ENCODE results near the gene ARHGAP8. TPM values are rescaled to one million over a fixed set of nuclear protein-coding genes. Genes with fewer than 3 reads are reported as not detected.
A peak's percentile ranks its signal among the peaks of the same experiment; 100 is the strongest.

Gene ARHGAP8
- total RNA-seq, 2 donors from 2014 or later: 2.8 to 4.4 TPM

GRCh38 chr22:44714703-44715350, 37.5 kb upstream of the ARHGAP8 start:
- ATAC-seq (replicated peaks in 1 of 2) (no peak), DNase-seq (no peak)
- Mint-ChIP-seq H3K36me3 (ENCODE audit: insufficient read depth in 2 of 2) (no peaks in the 10 kb centered on the region), H3K4me3 (no peak overlapping the region), H3K9me3 (no peaks in the 10 kb centered on the region), H3K4me1 (ENCODE audit: low read depth) (peaks cover 14% of the 10 kb centered on the region), H3K27ac (no peak overlapping the region), H3K27me3 (ENCODE audit: low read depth) (no peaks in the 10 kb centered on the region)

GRCh38 chr22:44718418-44718817, 34.0 kb upstream of the ARHGAP8 start:
- ATAC-seq (replicated peaks in 1 of 2): peak; percentile 52 to 86
- no peak overlapping the region for H3K4me3 Mint-ChIP-seq

GRCh38 chr22:44719586-44720368, 32.6 kb upstream of the ARHGAP8 start:
- Mint-ChIP-seq H3K36me3 (ENCODE audit: insufficient read depth in 2 of 2) (no peaks in the 10 kb centered on the region), H3K4me3 (no peak overlapping the region), H3K27me3 (ENCODE audit: low read depth) (no peaks in the 10 kb centered on the region), H3K27ac (no peak overlapping the region), H3K4me1 (ENCODE audit: low read depth) (no peaks in the 10 kb centered on the region), H3K9me3 (no peaks in the 10 kb centered on the region)
- DNase-seq (no peak), ATAC-seq (replicated peaks in 1 of 2) (no peak)

More at GRCh38 chr22:44718418-44718817, 34.0 kb upstream of the ARHGAP8 start:
- DNase-seq: no peak
- H3K36me3 Mint-ChIP-seq (ENCODE audit: insufficient read depth in 2 of 2): no peaks in the 10 kb centered on the region
- H3K9me3 Mint-ChIP-seq: no peaks in the 10 kb centered on the region
- no peaks in the 10 kb centered on the region for H3K4me1 Mint-ChIP-seq (ENCODE audit: low read depth)
- H3K27me3 Mint-ChIP-seq (ENCODE audit: low read depth): no peaks in the 10 kb centered on the region
- peak overlapping the region; percentile 68 for H3K27ac Mint-ChIP-seq

GRCh38 chr22:44721213-44721612, 31.2 kb upstream of the ARHGAP8 start:
- Mint-ChIP-seq H3K36me3 (ENCODE audit: insufficient read depth in 2 of 2) (no peaks in the 10 kb centered on the region), H3K27ac (no peak overlapping the region), H3K9me3 (no peaks in the 10 kb centered on the region), H3K4me1 (ENCODE audit: low read depth) (no peaks in the 10 kb centered on the region), H3K4me3 (no peak overlapping the region), H3K27me3 (ENCODE audit: low read depth) (no peaks in the 10 kb centered on the region)
- ATAC-seq (replicated peaks in 1 of 2): no peak
- no peak for DNase-seq

DNA sequence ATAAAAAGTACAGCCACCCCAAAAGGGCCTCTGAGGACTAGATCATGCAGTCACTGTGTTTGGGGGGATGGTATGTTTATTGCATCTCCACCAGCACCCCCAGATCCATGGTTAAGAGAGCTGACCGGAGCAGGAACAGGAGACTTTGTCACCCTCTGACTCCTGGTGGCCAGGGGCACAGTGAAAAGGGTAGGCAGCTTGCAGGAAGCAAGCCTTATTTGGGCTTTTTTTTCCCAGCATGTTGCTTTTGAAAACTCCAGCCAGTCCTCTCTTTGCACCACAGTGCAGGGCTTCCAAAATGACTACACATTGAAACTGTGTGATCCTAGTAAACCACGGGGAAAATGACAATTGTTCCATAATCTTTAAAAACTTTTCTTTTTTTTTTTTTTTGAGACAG, 29.8 kb upstream of the ARHGAP8 start:
- no peak for ATAC-seq (replicated peaks in 1 of 2)
- Mint-ChIP-seq H3K4me1 (ENCODE audit: low read depth) (no peaks in the 10 kb centered on the region), H3K27ac (no peak overlapping the region), H3K4me3 (no peak overlapping the region), H3K27me3 (ENCODE audit: low read depth) (no peaks in the 10 kb centered on the region), H3K9me3 (no peaks in the 10 kb centered on the region), H3K36me3 (ENCODE audit: insufficient read depth in 2 of 2) (no peaks in the 10 kb centered on the region)
- DNase-seq: no peak

DNA sequence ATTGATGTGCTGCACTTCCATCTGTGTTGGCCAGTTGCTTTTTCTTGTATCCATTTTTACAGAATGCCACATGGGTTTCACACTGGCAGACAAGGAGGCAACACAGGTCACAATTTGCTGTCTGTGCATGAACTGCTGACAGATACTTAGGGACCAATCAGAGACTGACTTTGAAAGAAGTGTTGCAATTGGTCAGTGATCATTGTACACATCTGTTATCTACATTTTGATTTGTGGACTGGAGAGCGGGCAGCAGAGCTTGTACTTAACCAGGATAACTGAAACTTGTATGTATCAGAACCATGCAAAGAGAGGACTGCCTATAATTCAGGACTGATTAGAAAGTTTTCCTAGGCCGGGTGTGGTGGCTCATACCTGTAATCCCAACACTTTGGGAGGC, 28.6 kb upstream of the ARHGAP8 start:
- H3K27ac Mint-ChIP-seq: no peak overlapping the region
- ATAC-seq (replicated peaks in 1 of 2) (peak in 1 of 2 donors; percentile 44), DNase-seq (no peak)
- no peaks in the 10 kb centered on the region for H3K27me3 Mint-ChIP-seq (ENCODE audit: low read depth)
- H3K4me3 Mint-ChIP-seq: no peak overlapping the region
- H3K9me3 Mint-ChIP-seq: no peaks in the 10 kb centered on the region
- no peaks in the 10 kb centered on the region for H3K36me3 Mint-ChIP-seq (ENCODE audit: insufficient read depth in 2 of 2)
- H3K4me1 Mint-ChIP-seq (ENCODE audit: low read depth): no peaks in the 10 kb centered on the region

- H3K4me3 Mint-ChIP-seq: no peak overlapping the region
- no peak for ATAC-seq (replicated peaks in 1 of 2)
Observed at GRCh38 chr22:44724416-44724815, 28.0 kb upstream of the ARHGAP8 start.

DNA sequence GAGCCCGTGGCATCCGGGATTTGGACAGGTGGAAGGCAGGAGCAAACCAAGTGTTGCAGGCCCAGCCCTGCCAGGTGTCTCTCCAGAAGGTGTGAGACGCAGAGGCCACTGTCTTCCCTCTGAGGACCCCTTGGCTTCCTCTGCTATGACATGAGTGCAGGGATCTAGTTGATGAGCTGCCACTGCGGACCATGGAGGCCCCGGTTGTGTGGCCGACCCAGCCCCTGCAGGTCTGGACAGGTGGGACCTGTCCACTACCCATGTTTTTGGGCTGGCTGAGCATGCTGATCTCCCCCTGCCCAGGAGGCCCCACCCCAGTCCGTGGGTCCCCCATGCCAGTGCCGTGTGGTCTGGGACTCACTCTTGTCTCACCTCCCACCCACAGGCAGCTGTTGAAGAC, 27.5 kb upstream of the ARHGAP8 start:
- no peaks in the 10 kb centered on the region for H3K27me3 Mint-ChIP-seq (ENCODE audit: low read depth)
- H3K4me1 Mint-ChIP-seq (ENCODE audit: low read depth): peaks cover 7% of the 10 kb centered on the region
- no peaks in the 10 kb centered on the region for H3K9me3 Mint-ChIP-seq
- no peak overlapping the region for H3K4me3 Mint-ChIP-seq
- no peaks in the 10 kb centered on the region for H3K36me3 Mint-ChIP-seq (ENCODE audit: insufficient read depth in 2 of 2)
- ATAC-seq (replicated peaks in 1 of 2) (no peak), DNase-seq (no peak)
- no peak overlapping the region for H3K27ac Mint-ChIP-seq

More at GRCh38 chr22:44724416-44724815, 28.0 kb upstream of the ARHGAP8 start:
- Mint-ChIP-seq H3K36me3 (ENCODE audit: insufficient read depth in 2 of 2) (no peaks in the 10 kb centered on the region), H3K27ac (no peak overlapping the region), H3K4me1 (ENCODE audit: low read depth) (peaks cover 5% of the 10 kb centered on the region), H3K9me3 (no peaks in the 10 kb centered on the region), H3K27me3 (ENCODE audit: low read depth) (no peaks in the 10 kb centered on the region)
- DNase-seq: no peak

- H3K9me3 Mint-ChIP-seq: no peaks in the 10 kb centered on the region
- no peak overlapping the region for H3K4me3 Mint-ChIP-seq
- peaks cover 7% of the 10 kb centered on the region for H3K4me1 Mint-ChIP-seq (ENCODE audit: low read depth)
- H3K27me3 Mint-ChIP-seq (ENCODE audit: low read depth): no peaks in the 10 kb centered on the region
- H3K27ac Mint-ChIP-seq: no peak overlapping the region
- no peak for DNase-seq
- ATAC-seq (replicated peaks in 1 of 2): no peak
- H3K36me3 Mint-ChIP-seq (ENCODE audit: insufficient read depth in 2 of 2): no peaks in the 10 kb centered on the region
Observed at GRCh38 chr22:44726439-44726838, 25.9 kb upstream of the ARHGAP8 start.

GRCh38 chr22:44727148-44727547, 25.2 kb upstream of the ARHGAP8 start:
- H3K27ac Mint-ChIP-seq: no peak overlapping the region
- no peak overlapping the region for H3K4me3 Mint-ChIP-seq
- no peaks in the 10 kb centered on the region for H3K9me3 Mint-ChIP-seq
- DNase-seq (no peak), ATAC-seq (replicated peaks in 1 of 2) (no peak)
- no peaks in the 10 kb centered on the region for H3K27me3 Mint-ChIP-seq (ENCODE audit: low read depth)
- peaks cover 7% of the 10 kb centered on the region for H3K4me1 Mint-ChIP-seq (ENCODE audit: low read depth)
- H3K36me3 Mint-ChIP-seq (ENCODE audit: insufficient read depth in 2 of 2): no peaks in the 10 kb centered on the region

GRCh38 chr22:44727709-44728108, 24.7 kb upstream of the ARHGAP8 start:
- peaks cover 0 to 2% of the 10 kb centered on the region in 2 donors for H3K9me3 Mint-ChIP-seq
- peaks cover 7% of the 10 kb centered on the region for H3K4me1 Mint-ChIP-seq (ENCODE audit: low read depth)
- no peak for ATAC-seq (replicated peaks in 1 of 2)
- H3K27me3 Mint-ChIP-seq (ENCODE audit: low read depth): no peaks in the 10 kb centered on the region
- peaks cover 0 to 2% of the 10 kb centered on the region in 2 donors for H3K36me3 Mint-ChIP-seq (ENCODE audit: insufficient read depth in 2 of 2)
- H3K4me3 Mint-ChIP-seq: no peak overlapping the region
- no peak overlapping the region for H3K27ac Mint-ChIP-seq
- no peak for DNase-seq

GRCh38 chr22:44728761-44729324, 23.5 kb upstream of the ARHGAP8 start:
- ATAC-seq (replicated peaks in 1 of 2) (no peak), DNase-seq (no peak)
- H3K4me3 Mint-ChIP-seq: peak overlapping the region in 1 of 2 donors; percentile 12
- no peaks in the 10 kb centered on the region for H3K27me3 Mint-ChIP-seq (ENCODE audit: low read depth)
- H3K27ac Mint-ChIP-seq: no peak overlapping the region
- peaks cover 0 to 3% of the 10 kb centered on the region in 2 donors for H3K9me3 Mint-ChIP-seq
- H3K4me1 Mint-ChIP-seq (ENCODE audit: low read depth): peaks cover 7% of the 10 kb centered on the region
- H3K36me3 Mint-ChIP-seq (ENCODE audit: insufficient read depth in 2 of 2): peaks cover 0 to 3% of the 10 kb centered on the region in 2 donors

DNA sequence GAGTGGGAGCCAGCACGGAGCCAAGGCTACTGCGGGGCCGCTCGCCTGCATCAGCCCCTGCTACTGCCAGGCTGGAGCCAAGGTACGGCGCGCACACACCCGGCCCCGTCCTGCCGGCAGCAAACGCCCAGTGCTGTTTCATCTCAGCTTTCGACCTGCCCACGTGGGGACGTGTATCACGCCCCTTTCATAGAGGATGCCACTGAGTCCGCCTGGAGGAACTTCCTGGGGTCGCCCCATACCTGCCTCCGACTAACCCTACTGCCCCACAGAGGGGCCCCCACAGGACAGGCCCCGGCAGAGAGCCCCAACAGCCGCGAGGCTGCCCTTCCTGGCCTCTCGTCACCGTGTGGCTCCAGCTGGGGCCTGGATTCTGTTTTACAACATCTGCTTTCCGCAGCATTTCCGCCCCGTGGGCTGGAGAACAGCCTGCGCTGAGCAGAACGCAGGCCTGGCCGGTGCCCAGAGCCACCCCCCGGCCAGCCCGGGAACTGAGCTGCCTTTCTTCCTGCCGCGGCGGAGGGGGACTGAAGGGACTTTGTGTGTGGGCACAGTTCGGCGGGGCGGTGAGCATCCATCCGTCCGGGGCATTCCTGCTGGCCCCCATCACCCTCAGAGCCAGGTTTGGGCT, 22.9 kb upstream of the ARHGAP8 start:
- DNase-seq (peak in 1 of 2 donors; percentile 30), ATAC-seq (replicated peaks in 1 of 2) (peak; percentile 46 to 67)
- no peaks in the 10 kb centered on the region for H3K27me3 Mint-ChIP-seq (ENCODE audit: low read depth)
- peaks cover 0 to 3% of the 10 kb centered on the region in 2 donors for H3K9me3 Mint-ChIP-seq
- H3K27ac Mint-ChIP-seq: no peak overlapping the region
- H3K36me3 Mint-ChIP-seq (ENCODE audit: insufficient read depth in 2 of 2): peaks cover 0 to 3% of the 10 kb centered on the region in 2 donors
- peak overlapping the region in 1 of 2 donors; percentile 29 for H3K4me3 Mint-ChIP-seq
- peaks cover 7% of the 10 kb centered on the region for H3K4me1 Mint-ChIP-seq (ENCODE audit: low read depth)
